Measurements from ENCODE around the gene PRLR. TPM values are rescaled to one million over a fixed set of nuclear protein-coding genes. Genes with fewer than 3 reads are reported as not detected.

PRLR gene
- total and polyA plus RNA-seq, 2 experiments from 2014 or later: 0.31 to 2.2 TPM

DNA sequence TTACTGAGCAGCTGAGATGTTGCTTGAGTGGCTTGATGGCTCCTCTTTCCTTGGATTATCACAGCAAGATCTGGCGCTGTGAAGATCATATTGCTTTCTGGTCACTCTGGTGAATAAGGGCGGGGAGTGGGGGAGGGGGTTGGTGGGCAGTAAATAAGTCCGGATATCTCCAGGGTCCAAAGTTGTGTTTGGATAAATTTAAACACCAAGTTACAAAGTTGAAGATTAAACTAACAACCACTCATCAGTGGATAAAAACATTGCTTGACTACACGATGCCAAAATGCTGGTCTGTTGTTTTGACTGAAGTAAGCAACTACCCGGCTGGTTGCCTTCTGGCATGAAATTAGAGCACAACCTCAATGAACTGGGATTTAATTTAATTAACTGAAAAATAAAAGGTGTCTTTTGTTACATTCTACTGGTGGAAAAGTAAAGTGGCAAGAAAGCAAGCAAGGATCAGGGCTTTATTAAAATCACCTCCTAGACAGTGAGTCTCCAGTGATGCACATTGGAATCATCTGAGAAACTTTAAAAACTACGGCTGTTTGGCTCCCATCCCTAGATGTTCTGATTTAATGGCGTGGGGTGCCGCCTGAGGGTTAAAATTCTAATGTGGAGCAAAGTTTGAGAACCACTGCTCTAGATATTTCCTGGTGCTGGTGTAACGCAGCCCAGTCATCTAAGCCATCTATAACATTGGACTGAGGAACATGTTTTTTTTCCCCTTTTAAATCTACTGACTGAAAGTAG is 95.8 kb downstream of the PRLR start:
- H2AFZ ChIP-seq: 0 out of 2 replicates have a peak overlapping the region, but pooled peaks have one; percentile 10
- H3K36me3 Mint-ChIP-seq (ENCODE audit: low read depth): no peaks in the 10 kb centered on the region
- H3K4me1 ChIP-seq (ENCODE audit: insufficient read depth): no peaks in the 10 kb centered on the region
- H3K9me3 Mint-ChIP-seq: peaks cover 4% of the 10 kb centered on the region; the same call in 1 of the 3 replicates
- no peak overlapping the region for H3K27ac ChIP-seq (ENCODE audit: low read depth)
- no peak overlapping the region for H3K27ac Mint-ChIP-seq
- no peaks in the 10 kb centered on the region for H3F3A ChIP-seq (replicated peaks; ENCODE audit: low read depth)
- H3K27me3 ChIP-seq (ENCODE audit: insufficient read depth): no peaks in the 10 kb centered on the region
- no peak for TF ChIP-seq EZH2 (IDR thresholded peaks at IDR 0.05; ENCODE audit: low read depth, unreplicated experiment)
- TF ChIP-seq NANOG (IDR thresholded peaks at IDR 0.05; ENCODE audit: borderline replicate concordance): no peak
- no peak for TF ChIP-seq EZH2phosphoT487 (IDR thresholded peaks at IDR 0.05; ENCODE audit: unreplicated experiment)
- TF ChIP-seq ZNF331 (CRISPR knock-in tag; IDR thresholded peaks at IDR 0.05; ENCODE audit: low read depth): no peak
- TF ChIP-seq CTCF (conservative IDR thresholded peaks at IDR 0.05; ENCODE audit: low read depth in 2 of 2): no peak
- TF ChIP-seq ZNF114 (CRISPR knock-in tag; IDR thresholded peaks at IDR 0.05): no peak
- TF ChIP-seq JUNB (IDR thresholded peaks at IDR 0.05; ENCODE audit: unreplicated experiment): no peak
- TF ChIP-seq CREB1 (CRISPR knock-in tag; IDR thresholded peaks at IDR 0.05; ENCODE audit: low read depth): no peak
- TF ChIP-seq STAT1 (IDR thresholded peaks at IDR 0.05; ENCODE audit: unreplicated experiment): no peak
- TF ChIP-seq, protein P1, sequence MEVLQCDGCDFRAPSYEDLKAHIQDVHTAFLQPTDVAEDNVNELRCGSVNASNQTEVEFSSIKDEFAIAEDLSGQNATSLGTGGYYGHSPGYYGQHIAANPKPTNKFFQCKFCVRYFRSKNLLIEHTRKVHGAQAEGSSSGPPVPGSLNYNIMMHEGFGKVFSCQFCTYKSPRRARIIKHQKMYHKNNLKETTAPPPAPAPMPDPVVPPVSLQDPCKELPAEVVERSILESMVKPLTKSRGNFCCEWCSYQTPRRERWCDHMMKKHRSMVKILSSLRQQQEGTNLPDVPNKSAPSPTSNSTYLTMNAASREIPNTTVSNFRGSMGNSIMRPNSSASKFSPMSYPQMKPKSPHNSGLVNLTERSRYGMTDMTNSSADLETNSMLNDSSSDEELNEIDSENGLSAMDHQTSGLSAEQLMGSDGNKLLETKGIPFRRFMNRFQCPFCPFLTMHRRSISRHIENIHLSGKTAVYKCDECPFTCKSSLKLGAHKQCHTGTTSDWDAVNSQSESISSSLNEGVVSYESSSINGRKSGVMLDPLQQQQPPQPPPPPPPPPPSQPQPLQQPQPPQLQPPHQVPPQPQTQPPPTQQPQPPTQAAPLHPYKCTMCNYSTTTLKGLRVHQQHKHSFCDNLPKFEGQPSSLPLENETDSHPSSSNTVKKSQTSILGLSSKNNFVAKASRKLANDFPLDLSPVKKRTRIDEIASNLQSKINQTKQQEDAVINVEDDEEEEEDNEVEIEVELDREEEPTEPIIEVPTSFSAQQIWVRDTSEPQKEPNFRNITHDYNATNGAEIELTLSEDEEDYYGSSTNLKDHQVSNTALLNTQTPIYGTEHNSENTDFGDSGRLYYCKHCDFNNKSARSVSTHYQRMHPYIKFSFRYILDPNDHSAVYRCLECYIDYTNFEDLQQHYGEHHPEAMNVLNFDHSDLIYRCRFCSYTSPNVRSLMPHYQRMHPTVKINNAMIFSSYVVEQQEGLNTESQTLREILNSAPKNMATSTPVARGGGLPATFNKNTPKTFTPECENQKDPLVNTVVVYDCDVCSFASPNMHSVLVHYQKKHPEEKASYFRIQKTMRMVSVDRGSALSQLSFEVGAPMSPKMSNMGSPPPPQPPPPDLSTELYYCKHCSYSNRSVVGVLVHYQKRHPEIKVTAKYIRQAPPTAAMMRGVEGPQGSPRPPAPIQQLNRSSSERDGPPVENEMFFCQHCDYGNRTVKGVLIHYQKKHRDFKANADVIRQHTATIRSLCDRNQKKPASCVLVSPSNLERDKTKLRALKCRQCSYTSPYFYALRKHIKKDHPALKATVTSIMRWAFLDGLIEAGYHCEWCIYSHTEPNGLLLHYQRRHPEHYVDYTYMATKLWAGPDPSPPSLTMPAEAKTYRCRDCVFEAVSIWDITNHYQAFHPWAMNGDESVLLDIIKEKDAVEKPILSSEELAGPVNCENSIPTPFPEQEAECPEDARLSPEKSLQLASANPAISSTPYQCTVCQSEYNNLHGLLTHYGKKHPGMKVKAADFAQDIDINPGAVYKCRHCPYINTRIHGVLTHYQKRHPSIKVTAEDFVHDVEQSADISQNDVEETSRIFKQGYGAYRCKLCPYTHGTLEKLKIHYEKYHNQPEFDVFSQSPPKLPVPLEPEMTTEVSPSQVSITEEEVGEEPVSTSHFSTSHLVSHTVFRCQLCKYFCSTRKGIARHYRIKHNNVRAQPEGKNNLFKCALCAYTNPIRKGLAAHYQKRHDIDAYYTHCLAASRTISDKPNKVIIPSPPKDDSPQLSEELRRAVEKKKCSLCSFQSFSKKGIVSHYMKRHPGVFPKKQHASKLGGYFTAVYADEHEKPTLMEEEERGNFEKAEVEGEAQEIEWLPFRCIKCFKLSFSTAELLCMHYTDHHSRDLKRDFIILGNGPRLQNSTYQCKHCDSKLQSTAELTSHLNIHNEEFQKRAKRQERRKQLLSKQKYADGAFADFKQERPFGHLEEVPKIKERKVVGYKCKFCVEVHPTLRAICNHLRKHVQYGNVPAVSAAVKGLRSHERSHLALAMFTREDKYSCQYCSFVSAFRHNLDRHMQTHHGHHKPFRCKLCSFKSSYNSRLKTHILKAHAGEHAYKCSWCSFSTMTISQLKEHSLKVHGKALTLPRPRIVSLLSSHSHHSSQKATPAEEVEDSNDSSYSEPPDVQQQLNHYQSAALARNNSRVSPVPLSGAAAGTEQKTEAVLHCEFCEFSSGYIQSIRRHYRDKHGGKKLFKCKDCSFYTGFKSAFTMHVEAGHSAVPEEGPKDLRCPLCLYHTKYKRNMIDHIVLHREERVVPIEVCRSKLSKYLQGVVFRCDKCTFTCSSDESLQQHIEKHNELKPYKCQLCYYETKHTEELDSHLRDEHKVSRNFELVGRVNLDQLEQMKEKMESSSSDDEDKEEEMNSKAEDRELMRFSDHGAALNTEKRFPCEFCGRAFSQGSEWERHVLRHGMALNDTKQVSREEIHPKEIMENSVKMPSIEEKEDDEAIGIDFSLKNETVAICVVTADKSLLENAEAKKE (CRISPR knock-in tag; IDR thresholded peaks at IDR 0.05): no peak
- H3K79me2 ChIP-seq (replicated peaks; ENCODE audit: insufficient read depth): no peaks in the 10 kb centered on the region
- no peaks in the 10 kb centered on the region for H3K36me3 ChIP-seq (ENCODE audit: insufficient read depth)
- no peak overlapping the region for H3K4me3 ChIP-seq
- no peak overlapping the region for H3K4me3 Mint-ChIP-seq
- no peaks in the 10 kb centered on the region for H3K4me1 Mint-ChIP-seq
- H3K9me2 ChIP-seq (ENCODE audit: insufficient read depth): peaks cover 10% of the 10 kb centered on the region
- no peak for DNase-seq (ENCODE audit: low spot score)
- H3K4me2 ChIP-seq: no peak overlapping the region
- ATAC-seq: no peak
- H4K20me1 ChIP-seq (replicated peaks; ENCODE audit: insufficient read depth): no peaks in the 10 kb centered on the region; the same call in 1 of the 2 replicates
- peaks cover 2% of the 10 kb centered on the region for H3K27me3 Mint-ChIP-seq (ENCODE audit: insufficient read depth, low read depth, poor library complexity)
